Kidney capillary endothelial cell (primary cell): ENCODE measurements around the gene ZBTB7C.

ENCODE experiments used
- DNase-seq: peaks from one replicate; pipeline ENCODE4 v3.0.0-alpha.2; 2018; ENCODE audit warnings: low spot score

The ZBTB7C gene

DNA sequence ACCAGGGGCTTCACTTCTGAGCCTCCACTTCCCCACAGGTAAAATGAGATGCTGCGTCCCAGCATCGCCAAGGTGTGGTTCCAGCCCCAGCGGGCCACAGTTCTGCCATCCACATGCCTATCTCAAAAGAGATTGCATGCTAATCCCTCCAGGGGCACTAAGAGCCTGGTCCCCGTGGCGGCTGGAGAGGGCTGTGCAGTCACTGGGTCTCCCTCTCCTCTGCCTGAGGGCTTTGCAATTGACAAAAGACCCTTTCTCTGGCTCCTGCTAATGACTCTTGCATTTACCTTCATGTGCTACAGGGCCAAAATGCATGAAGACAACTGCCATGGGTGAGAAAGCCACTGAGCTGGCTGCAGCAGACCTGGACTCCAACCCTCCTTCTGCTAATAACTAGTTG, 18.5 kb downstream of the ZBTB7C start:
- no peak for DNase-seq

DNA sequence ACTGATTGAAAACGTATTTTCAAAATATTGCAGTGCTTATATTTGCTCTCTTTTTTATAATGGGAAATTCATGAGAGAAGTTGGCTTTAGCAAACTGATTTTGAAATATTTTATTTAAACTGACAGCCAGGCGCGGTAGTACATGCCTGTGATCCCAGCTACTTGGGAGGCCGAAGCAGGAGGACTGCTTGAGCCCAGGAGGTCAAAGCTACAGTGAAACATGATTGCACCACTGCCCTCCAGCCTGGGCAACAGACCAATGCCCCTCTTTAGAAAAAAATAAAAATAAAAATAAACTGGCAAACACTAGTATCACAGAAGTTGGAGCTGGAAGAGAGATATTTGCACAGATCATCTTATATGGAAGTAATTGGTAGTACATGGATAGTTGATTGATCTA, 20.7 kb downstream of the ZBTB7C start:
- no peak for DNase-seq

DNA sequence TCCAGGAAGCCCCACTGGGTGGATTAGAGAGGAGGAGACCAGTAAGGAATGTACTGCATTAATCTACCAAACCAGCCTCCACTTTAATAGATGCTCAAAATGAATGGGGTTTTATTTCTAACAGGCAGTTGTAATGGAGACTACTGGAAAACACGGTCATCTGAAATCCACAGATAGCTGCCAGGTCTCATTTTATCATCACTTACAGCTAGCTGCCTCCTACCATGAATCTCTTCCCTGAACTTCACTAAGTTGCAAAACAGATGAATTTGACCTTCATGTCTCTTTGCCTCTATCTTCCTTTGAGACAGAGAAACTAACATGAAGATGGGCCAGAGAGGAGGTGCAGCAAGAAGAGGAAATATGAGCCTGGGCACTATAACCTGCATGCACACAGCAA, 21.9 kb downstream of the ZBTB7C start:
- no peak for DNase-seq

GRCh38 chr18:48385596-48385995, 23.6 kb downstream of the ZBTB7C start:
- no peak for DNase-seq

DNA sequence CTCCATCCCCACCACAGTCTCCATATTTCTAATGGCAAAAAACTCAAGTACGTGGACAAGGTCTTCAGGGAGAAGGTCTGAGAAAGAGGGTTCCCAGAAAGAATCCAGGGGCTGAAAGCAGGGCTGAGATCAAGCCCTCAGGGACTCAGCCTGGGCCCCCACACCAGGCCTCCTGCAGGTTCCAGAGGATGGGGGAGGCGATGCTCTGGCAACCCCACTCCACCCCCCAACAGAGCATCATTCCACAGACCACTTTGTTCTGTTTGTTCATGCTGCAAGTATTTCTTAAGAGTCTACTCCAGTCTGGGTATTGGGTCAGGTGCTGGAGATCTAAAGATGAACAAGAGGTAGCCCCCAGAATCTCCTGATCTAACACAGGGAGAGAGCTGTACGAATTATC, 32.2 kb downstream of the ZBTB7C start:
- DNase-seq, result no peak

- no peak for DNase-seq
Observed at GRCh38 chr18:48376406-48376805, 32.8 kb downstream of the ZBTB7C start.

- DNase-seq, result no peak
Observed at GRCh38 chr18:48375150-48375800, 33.9 kb downstream of the ZBTB7C start.

GRCh38 chr18:48374423-48375149, 34.6 kb downstream of the ZBTB7C start:
- no peak for DNase-seq

DNA sequence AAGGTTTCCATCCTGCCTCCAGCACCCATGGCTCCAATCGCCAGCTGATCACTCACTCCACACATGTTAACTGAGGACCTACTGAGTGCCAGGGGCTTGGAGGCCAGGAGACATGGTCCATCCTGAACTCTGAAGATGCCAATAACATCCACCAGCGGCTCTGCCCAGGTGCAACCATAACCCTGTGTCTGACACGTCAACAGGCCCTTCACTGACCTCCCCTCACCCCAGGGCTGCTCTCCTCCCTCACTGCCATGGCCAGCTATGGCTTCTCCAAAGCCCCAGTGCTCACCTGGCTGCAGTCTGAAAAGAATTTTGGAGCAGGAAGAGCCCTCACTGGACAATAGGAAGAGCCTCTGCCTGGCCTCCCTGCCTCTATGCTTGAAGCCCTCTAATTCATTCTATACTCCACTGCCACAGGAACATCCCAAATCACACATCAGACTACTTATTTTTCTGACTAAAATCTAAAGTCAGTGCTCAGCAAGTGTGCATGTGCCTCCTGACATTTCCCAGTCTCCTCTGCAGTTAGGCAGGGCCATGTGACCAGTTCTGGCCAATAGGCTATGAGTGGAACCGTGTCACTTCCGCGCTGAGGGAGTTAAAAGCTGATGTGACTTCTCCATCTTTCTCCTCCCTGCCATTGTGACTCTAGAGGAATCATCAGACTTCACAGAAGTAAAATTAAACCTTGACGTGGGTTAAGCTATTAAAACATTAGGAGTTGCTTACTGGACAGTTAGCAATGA, 37.2 kb downstream of the ZBTB7C start:
- no peak for DNase-seq

GRCh38 chr18:48367557-48367956, 41.6 kb downstream of the ZBTB7C start:
- DNase-seq, result no peak

DNA sequence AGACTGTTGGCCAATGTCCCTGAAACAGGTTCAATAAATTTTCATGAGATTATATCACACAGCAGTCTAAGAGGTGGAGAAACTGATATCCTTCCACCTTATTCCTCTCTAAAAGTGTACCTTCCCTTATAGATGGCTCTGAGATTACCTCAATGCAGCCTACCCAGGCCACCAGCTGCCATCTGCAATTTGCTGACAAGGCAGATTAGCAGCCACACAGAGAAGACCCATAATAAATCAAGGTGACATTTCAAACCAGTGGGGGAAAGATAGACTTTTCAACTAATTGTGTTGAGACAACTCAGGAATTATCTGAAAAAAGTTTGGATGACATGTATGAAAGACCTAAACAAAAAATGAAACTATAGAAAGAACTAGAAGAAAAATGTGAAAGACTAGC, 43.2 kb downstream of the ZBTB7C start:
- DNase-seq, result no peak

GRCh38 chr18:48364146-48364545, 45.0 kb downstream of the ZBTB7C start:
- no peak for DNase-seq

DNA sequence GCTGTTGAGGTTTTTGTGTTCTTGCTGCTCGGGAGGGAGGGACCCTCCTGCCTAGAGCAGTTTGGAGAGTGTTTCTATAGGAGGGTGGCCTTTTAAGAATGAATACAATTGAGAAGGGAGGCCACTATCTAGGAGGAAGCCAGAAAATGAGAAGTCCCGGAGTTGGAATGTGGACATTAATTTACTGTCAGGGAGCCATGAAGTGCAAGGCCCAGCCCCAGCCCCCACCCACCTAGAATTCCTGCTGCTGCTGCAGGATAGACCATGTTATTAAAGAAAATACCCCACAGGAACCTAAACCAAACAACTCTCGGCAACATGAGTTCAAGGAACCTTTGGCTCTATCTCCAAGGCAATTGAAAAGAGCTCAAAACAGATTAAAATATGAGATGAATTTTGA, 46.0 kb downstream of the ZBTB7C start:
- DNase-seq, result no peak

DNA sequence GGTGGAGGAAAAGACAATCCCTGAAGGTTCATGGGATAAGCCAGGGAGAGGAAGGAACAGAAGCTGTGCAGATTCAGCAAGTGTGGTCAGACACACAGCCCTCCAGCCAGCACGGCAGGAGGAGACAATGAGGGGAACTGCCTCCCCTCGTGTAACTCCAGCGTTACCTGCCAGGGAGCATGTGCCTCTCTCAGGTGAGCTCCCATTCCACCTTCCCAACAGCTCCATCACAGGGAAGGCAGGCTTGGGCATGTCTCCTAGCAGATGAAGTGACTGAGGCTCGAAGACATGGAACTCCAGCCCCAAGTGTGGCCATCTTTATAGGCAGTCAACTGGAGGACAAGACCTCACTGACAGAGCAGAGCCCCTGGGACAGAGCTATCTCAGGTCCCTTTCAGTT, 47.4 kb downstream of the ZBTB7C start:
- DNase-seq, result no peak

DNA sequence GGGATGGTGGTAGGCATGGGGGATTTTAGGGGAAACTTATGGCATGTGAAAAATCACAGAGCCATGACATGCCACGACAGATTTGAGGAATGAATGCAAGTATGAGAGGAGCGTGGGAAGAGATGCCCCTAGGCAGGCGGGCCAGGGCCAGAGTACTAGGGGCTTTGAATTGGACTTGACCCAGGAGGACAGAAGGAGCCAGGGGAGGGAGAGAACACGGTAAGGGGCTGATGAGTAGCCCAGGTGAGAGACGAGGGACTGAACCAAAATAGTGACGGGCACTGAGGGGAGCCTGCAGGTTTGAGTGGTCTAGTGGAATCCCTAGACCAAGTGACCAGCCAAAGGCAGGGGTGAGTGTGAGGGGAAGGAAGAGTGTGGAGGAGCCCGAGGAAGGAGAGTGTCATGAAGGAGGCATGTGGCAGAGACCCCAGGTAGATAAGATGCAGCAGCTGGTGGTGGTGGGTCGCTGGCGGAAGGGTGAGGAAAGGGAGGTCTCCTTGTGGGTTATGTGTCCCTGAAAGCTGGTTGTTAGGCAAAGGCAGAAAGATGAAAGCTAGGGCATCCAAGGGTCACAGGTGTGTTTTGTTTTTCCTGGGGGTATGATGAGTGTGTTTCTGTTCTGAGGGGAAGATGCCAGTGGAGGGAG, 48.7 kb downstream of the ZBTB7C start:
- DNase-seq, result no peak

DNA sequence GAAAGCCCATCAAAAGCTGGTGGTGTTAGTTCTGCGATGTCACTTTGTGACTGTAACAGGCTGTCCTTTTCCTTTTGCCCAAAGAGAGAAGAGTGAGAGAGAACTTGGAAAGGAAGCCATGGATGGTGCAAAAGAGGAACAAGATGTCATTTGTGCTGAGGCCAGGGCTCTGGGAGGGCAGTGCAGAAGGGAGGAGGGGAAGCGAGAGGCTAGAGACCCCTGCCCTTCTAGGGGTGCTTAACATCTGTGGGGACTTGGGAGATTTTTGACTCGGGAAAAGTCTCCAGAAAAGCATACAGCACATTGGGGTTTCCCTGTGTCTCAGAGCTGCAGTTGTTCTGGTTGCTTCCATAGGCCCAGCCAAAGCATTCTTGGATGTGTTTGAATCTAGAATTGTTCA, 49.6 kb downstream of the ZBTB7C start:
- no peak for DNase-seq

- DNase-seq, result no peak
Observed at GRCh38 chr18:48358868-48359267, 50.3 kb downstream of the ZBTB7C start.

- no peak for DNase-seq
Observed at GRCh38 chr18:48356909-48357631, 52.1 kb downstream of the ZBTB7C start.

DNA sequence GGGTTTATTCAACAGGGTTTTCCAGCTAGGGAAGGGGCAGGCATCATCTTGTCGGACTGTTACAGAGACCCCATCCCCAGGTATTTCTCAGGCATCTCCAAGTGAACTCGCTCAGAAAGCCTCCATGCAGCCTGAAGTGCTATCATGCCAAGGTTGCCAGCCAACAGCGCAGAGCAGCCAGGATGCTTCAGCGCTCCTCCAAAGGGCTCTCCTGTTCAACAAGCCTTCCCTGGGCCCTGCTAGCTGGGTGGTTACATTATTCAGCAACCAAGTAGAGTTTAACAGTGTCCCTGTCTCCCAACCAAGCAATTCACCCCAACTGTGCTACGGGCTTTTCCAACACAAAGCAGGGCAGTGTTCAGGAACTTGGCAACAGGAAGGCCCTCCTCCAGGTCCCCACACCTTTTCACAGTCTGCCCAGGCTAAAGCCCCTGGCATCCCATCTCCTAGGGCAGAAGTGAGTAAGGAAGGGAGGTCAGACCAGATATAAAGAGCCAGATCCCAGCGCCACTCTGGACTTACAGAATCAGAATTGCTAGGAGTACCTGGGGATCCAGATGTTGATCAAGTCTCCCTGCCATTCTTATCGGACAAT, 52.9 kb downstream of the ZBTB7C start:
- no peak for DNase-seq

- no peak for DNase-seq
Observed at GRCh38 chr18:48355276-48356115, 53.7 kb downstream of the ZBTB7C start.
